A673 (cell line): ENCODE data around the gene CDC7.

Experiments used
- CTCF ChIP-seq: fragments of 300-800, 200-600 bp; sonication (generic); conservative IDR thresholded peaks from 2 replicates; pipeline ENCODE4 v1.5.1; 2017; ENCODE audit warnings: low read depth, mild to moderate bottlenecking, antibody characterized with exemption, low read length, moderate library complexity, mixed read lengths
- EZH2 ChIP-seq: fragments of 200-600 bp; sonication (generic); IDR thresholded peaks from 2 replicates; pipeline ENCODE4 v1.6.1; 2017; ENCODE audit warnings: borderline replicate concordance, low read depth, mild to moderate bottlenecking, mixed read lengths, antibody characterized with exemption, low read length; ENCODE audit not compliant: poor library complexity, severe bottlenecking

- TF ChIP-seq CTCF (no peak), EZH2 (no peak)
These were observed 36.8 kb downstream of the CDC7 start for GRCh38 chr1:91537281-91537986.
